ENCODE measurements around the gene SEPTIN12. TPM values are rescaled to one million over a fixed set of nuclear protein-coding genes. Genes with fewer than 3 reads are reported as not detected.

SEPTIN12 gene
- total RNA-seq, result not detected

- CTCF ChIA-PET, result interaction anchor here (0.6 kb wide), 1 partner anchor 44 kb away, joined by 3 read pairs; no protein-coding TSS in a partner anchor
- ATAC-seq (no peak), DNase-seq (no peak)
- Mint-ChIP-seq H3K27me3 (peaks cover 2% of the 10 kb centered on the region), H3K4me3 (no peak within 1 kb of the TSS), H3K9me3 (ENCODE audit: low read depth) (no peaks in the 10 kb centered on the region), H3K36me3 (ENCODE audit: low read depth) (no peaks in the 10 kb centered on the region), H3K27ac (no peak within 1 kb of the TSS), H3K4me1 (no peaks in the 10 kb centered on the region)
- POLR2A ChIA-PET, result no interaction called here
- intact Hi-C loops (cut with DNase I, micrococcal nuclease), result no loop called here
Observed at GRCh38 chr16:4787627-4788482, at the start of gene SEPTIN12. TSS of gene SEPTIN12 (minus strand) at chr16:4788345. CDS start at chr16:4787645, 700 bp downstream.

GRCh38 chr16:4836727-4837126, 48.6 kb upstream of the SEPTIN12 start:
- Mint-ChIP-seq H3K27me3 (no peaks in the 10 kb centered on the region), H3K27ac (no peak overlapping the region), H3K4me3 (no peak overlapping the region), H3K9me3 (ENCODE audit: low read depth) (no peaks in the 10 kb centered on the region), H3K36me3 (ENCODE audit: low read depth) (peaks cover 66% of the 10 kb centered on the region), H3K4me1 (peaks cover 2% of the 10 kb centered on the region)
- CTCF ChIA-PET, result no interaction called here
- DNase-seq (no peak), ATAC-seq (no peak)
- intact Hi-C loops (cut with DNase I, micrococcal nuclease), result no loop called here
- POLR2A ChIA-PET, result no interaction called here

GRCh38 chr16:4833584-4833983, 45.4 kb upstream of the SEPTIN12 start:
- ChIA-PET POLR2A (interaction anchor here (0.6 kb wide), 1 partner anchor 525 kb away, joined by 7 read pairs; no protein-coding TSS in a partner anchor), CTCF (interaction anchor here (1.0 kb wide), 1 partner anchor 40 kb away, joined by 3 read pairs; no protein-coding TSS in a partner anchor)
- H3K4me1 Mint-ChIP-seq, result peaks cover 2% of the 10 kb centered on the region
- H3K4me3 Mint-ChIP-seq, result no peak overlapping the region
- no peaks in the 10 kb centered on the region for H3K9me3 Mint-ChIP-seq (ENCODE audit: low read depth)
- no peaks in the 10 kb centered on the region for H3K27me3 Mint-ChIP-seq
- intact Hi-C loops (cut with DNase I, micrococcal nuclease), result no loop called here
- H3K36me3 Mint-ChIP-seq (ENCODE audit: low read depth), result peaks cover 61% of the 10 kb centered on the region
- H3K27ac Mint-ChIP-seq, result no peak overlapping the region
- DNase-seq, result no peak
- peak; percentile 30 for ATAC-seq

- Mint-ChIP-seq H3K27me3 (no peaks in the 10 kb centered on the region), H3K4me3 (no peak overlapping the region), H3K4me1 (peaks cover 2% of the 10 kb centered on the region), H3K36me3 (ENCODE audit: low read depth) (peaks cover 60% of the 10 kb centered on the region), H3K9me3 (ENCODE audit: low read depth) (no peaks in the 10 kb centered on the region), H3K27ac (no peak overlapping the region)
- intact Hi-C loops (cut with DNase I, micrococcal nuclease), result no loop called here
- ChIA-PET CTCF (interaction anchor here (0.6 to 0.7 kb wide), 2 partner anchors 24 to 44 kb away, joined by 3 to 4 read pairs; partner anchors contain the start of gene SEPTIN12), POLR2A (no interaction called here)
- DNase-seq (no peak), ATAC-seq (no peak)
Observed at GRCh38 chr16:4832698-4833343, 44.7 kb upstream of the SEPTIN12 start.

GRCh38 chr16:4831616-4832015, 43.5 kb upstream of the SEPTIN12 start:
- intact Hi-C loops (cut with DNase I, micrococcal nuclease), result no loop called here
- DNase-seq (no peak), ATAC-seq (no peak)
- H3K36me3 Mint-ChIP-seq (ENCODE audit: low read depth), result peaks cover 61% of the 10 kb centered on the region
- POLR2A ChIA-PET, result no interaction called here
- no peak overlapping the region for H3K27ac Mint-ChIP-seq
- CTCF ChIA-PET, result no interaction called here
- H3K27me3 Mint-ChIP-seq, result no peaks in the 10 kb centered on the region
- peaks cover 2% of the 10 kb centered on the region for H3K4me1 Mint-ChIP-seq
- no peak overlapping the region for H3K4me3 Mint-ChIP-seq
- no peaks in the 10 kb centered on the region for H3K9me3 Mint-ChIP-seq (ENCODE audit: low read depth)

GRCh38 chr16:4830408-4830807, 42.3 kb upstream of the SEPTIN12 start:
- Mint-ChIP-seq H3K27me3 (no peaks in the 10 kb centered on the region), H3K36me3 (ENCODE audit: low read depth) (peaks cover 56% of the 10 kb centered on the region), H3K9me3 (ENCODE audit: low read depth) (no peaks in the 10 kb centered on the region), H3K27ac (no peak overlapping the region), H3K4me3 (no peak overlapping the region), H3K4me1 (peaks cover 2% of the 10 kb centered on the region)
- DNase-seq (no peak), ATAC-seq (no peak)
- CTCF ChIA-PET, result no interaction called here
- intact Hi-C loops (cut with DNase I, micrococcal nuclease), result no loop called here
- POLR2A ChIA-PET, result interaction anchor here (0.7 kb wide), 1 partner anchor 28 kb away, joined by 3 read pairs; no protein-coding TSS in a partner anchor

GRCh38 chr16:4828567-4829321, 40.6 kb upstream of the SEPTIN12 start:
- DNase-seq (no peak), ATAC-seq (no peak)
- ChIA-PET CTCF (no interaction called here), POLR2A (no interaction called here)
- Mint-ChIP-seq H3K4me1 (peaks cover 1% of the 10 kb centered on the region), H3K4me3 (no peak overlapping the region), H3K9me3 (ENCODE audit: low read depth) (no peaks in the 10 kb centered on the region), H3K27me3 (no peaks in the 10 kb centered on the region), H3K27ac (no peak overlapping the region), H3K36me3 (ENCODE audit: low read depth) (peaks cover 56% of the 10 kb centered on the region)
- intact Hi-C loops (cut with DNase I, micrococcal nuclease), result no loop called here

GRCh38 chr16:4826980-4827379, 38.8 kb upstream of the SEPTIN12 start:
- DNase-seq (no peak), ATAC-seq (no peak)
- Mint-ChIP-seq H3K9me3 (ENCODE audit: low read depth) (no peaks in the 10 kb centered on the region), H3K4me3 (no peak overlapping the region), H3K27ac (no peak overlapping the region), H3K4me1 (no peaks in the 10 kb centered on the region), H3K27me3 (no peaks in the 10 kb centered on the region), H3K36me3 (ENCODE audit: low read depth) (peaks cover 48% of the 10 kb centered on the region)
- ChIA-PET POLR2A (no interaction called here), CTCF (no interaction called here)
- intact Hi-C loops (cut with DNase I, micrococcal nuclease), result no loop called here

- Mint-ChIP-seq H3K27ac (no peak overlapping the region), H3K4me3 (no peak overlapping the region), H3K9me3 (ENCODE audit: low read depth) (no peaks in the 10 kb centered on the region), H3K4me1 (no peaks in the 10 kb centered on the region), H3K36me3 (ENCODE audit: low read depth) (peaks cover 44% of the 10 kb centered on the region), H3K27me3 (no peaks in the 10 kb centered on the region)
- ChIA-PET POLR2A (no interaction called here), CTCF (no interaction called here)
- no peak for DNase-seq
- no peak for ATAC-seq
- intact Hi-C loops (cut with DNase I, micrococcal nuclease), result no loop called here
Observed at GRCh38 chr16:4826526-4826925, 38.4 kb upstream of the SEPTIN12 start.

GRCh38 chr16:4825196-4825595, 37.1 kb upstream of the SEPTIN12 start:
- no peak for ATAC-seq
- DNase-seq, result no peak
- H3K36me3 Mint-ChIP-seq (ENCODE audit: low read depth), result peaks cover 35% of the 10 kb centered on the region
- no peaks in the 10 kb centered on the region for H3K9me3 Mint-ChIP-seq (ENCODE audit: low read depth)
- no peaks in the 10 kb centered on the region for H3K4me1 Mint-ChIP-seq
- no peak overlapping the region for H3K4me3 Mint-ChIP-seq
- intact Hi-C loops (cut with DNase I, micrococcal nuclease), result no loop called here
- POLR2A ChIA-PET, result interaction anchor here (0.7 kb wide), 1 partner anchor 22 kb away, joined by 3 read pairs; the partner anchor contains the start of gene ROGDI
- CTCF ChIA-PET, result no interaction called here
- no peaks in the 10 kb centered on the region for H3K27me3 Mint-ChIP-seq
- H3K27ac Mint-ChIP-seq, result no peak overlapping the region

GRCh38 chr16:4820652-4821051, 32.5 kb upstream of the SEPTIN12 start:
- intact Hi-C loops (cut with DNase I, micrococcal nuclease), result no loop called here
- ATAC-seq (no peak), DNase-seq (no peak)
- Mint-ChIP-seq H3K9me3 (ENCODE audit: low read depth) (no peaks in the 10 kb centered on the region), H3K27me3 (no peaks in the 10 kb centered on the region), H3K4me1 (no peaks in the 10 kb centered on the region), H3K27ac (no peak overlapping the region), H3K36me3 (ENCODE audit: low read depth) (peaks cover 37% of the 10 kb centered on the region), H3K4me3 (no peak overlapping the region)
- POLR2A ChIA-PET, result no interaction called here
- CTCF ChIA-PET, result interaction anchor here (0.6 kb wide), 1 partner anchor 210 kb away, joined by 3 read pairs; no protein-coding TSS in a partner anchor
